Hematopoietic multipotent progenitor cell (in vitro differentiated cells): Measurements from ENCODE around the gene SCIN. TPM values are rescaled to one million over a fixed set of nuclear protein-coding genes. Genes with fewer than 3 reads are reported as not detected.

Source experiments
- small RNA-seq: library from RNA; depleted of rRNA; stranded (forward); fragments of <200 nt; gene quantifications from one replicate; pipeline ENCODE3, GENCODE V24; 2012
- total RNA-seq: library from RNA; depleted of rRNA; stranded (reverse); fragments of >200 nt; gene quantifications from one replicate; pipeline ENCODE4 v1.2.3, GENCODE V29; 2012

Gene SCIN
- total RNA-seq, 1 donor: under 0.01 TPM

Small RNA genes within 50 kb of the gene (small RNA-seq; reads per million reads assigned to genes)
- gene RF00264: not detected

Other genes starting within 250 kb of the SCIN start
- gene VWDE, start 166.9 kb upstream of the SCIN start, total RNA-seq: 7.5 TPM
- 16.4 TPM for gene ARL4A, start 116.9 kb downstream of the SCIN start, total RNA-seq